A549 (cell line): ENCODE data around the gene NUDT4B.
"Not testable (repeated sequence)": the region's sequence is repeated elsewhere in the genome, so short reads cannot be mapped to it uniquely, and the experiment has no call there.

Experiments
- CEBPB ChIP-seq, 2 experiments: fragments of >200 bp in 1 of 2; sonication (Bioruptor Twin) in 1 of 2; formaldehyde crosslinking in 1 of 2; IDR thresholded peaks; 2 replicates each; pipeline ENCODE4 v1.6.1; 2012 to 2016
- CHD2 ChIP-seq: fragments of 150-350 bp; IDR thresholded peaks from 2 replicates; pipeline ENCODE4 v1.6.1; 2014; ENCODE audit warnings: low read length; ENCODE audit not compliant: partially characterized antibody
- EHMT2 ChIP-seq: fragments of 200-600 bp; sonication (generic); IDR thresholded peaks from 2 replicates; pipeline ENCODE4 v1.6.1; 2016; ENCODE audit warnings: antibody characterized with exemption, low read depth, mild to moderate bottlenecking, moderate library complexity
- EP300 ChIP-seq, 2 experiments: fragments of >200 bp; sonication (Bioruptor Twin); formaldehyde crosslinking; IDR thresholded peaks; 2 replicates in 1 of 2; 3 replicates in 1 of 2; pipeline ENCODE4 v1.6.1; 2016 to 2017
- FOSL2 ChIP-seq, 2 experiments: fragments of 450-650 bp in 1 of 2; fragments of >200 bp in 1 of 2; sonication (Bioruptor Twin) in 1 of 2; formaldehyde crosslinking; IDR thresholded peaks; 2 replicates each; pipeline versions ENCODE4 v1.5.0 to v1.6.1; 2016 to 2020; ENCODE audit warnings: mild to moderate bottlenecking in 1 of 2, moderate library complexity in 1 of 2
- JUN ChIP-seq, 2 experiments: fragments of >200 bp; sonication (Bioruptor Twin); formaldehyde crosslinking; IDR thresholded peaks; 2 replicates in 1 of 2; 3 replicates in 1 of 2; pipeline ENCODE4 v1.6.1; 2016 to 2017
- MAZ ChIP-seq: fragments of 150-350 bp; IDR thresholded peaks from 2 replicates; pipeline ENCODE4 v1.6.1; 2014; ENCODE audit warnings: antibody characterized with exemption, low read depth, low read length, borderline replicate concordance
- PHF8 ChIP-seq: fragments of 200-600 bp; sonication (generic); IDR thresholded peaks from 2 replicates; pipeline ENCODE4 v1.6.1; 2016; ENCODE audit warnings: low read depth, mild to moderate bottlenecking, antibody characterized with exemption, moderate library complexity, borderline replicate concordance
- POLR2A ChIP-seq: IDR thresholded peaks from 2 replicates; pipeline ENCODE4 v1.6.1; 2012; ENCODE audit warnings: mild to moderate bottlenecking, low read length
- RNF2 ChIP-seq: fragments of 200-600 bp; sonication (generic); IDR thresholded peaks from 2 replicates; pipeline ENCODE4 v1.6.1; 2016; ENCODE audit warnings: low read depth, mild to moderate bottlenecking, antibody characterized with exemption, moderate library complexity, borderline replicate concordance
- TF ChIP-seq, protein P1 (sequence below): fragments of >200 bp; sonication (Bioruptor Twin); formaldehyde crosslinking; IDR thresholded peaks from 3 replicates; pipeline ENCODE4 v1.5.1; 2016
- TF ChIP-seq, protein P2 (sequence below): fragments of 200-600 bp; sonication (generic); IDR thresholded peaks from 2 replicates; pipeline ENCODE4 v1.6.1; 2016; ENCODE audit warnings: antibody characterized with exemption, mild to moderate bottlenecking, moderate library complexity
- TF ChIP-seq, protein P3 (sequence below): fragments of 250-450 bp; sonication (Bioruptor Pico); IDR thresholded peaks from 2 replicates; pipeline ENCODE4 v1.5.0; 2021; ENCODE audit warnings: mild to moderate bottlenecking, moderate library complexity, borderline replicate concordance

DNA sequence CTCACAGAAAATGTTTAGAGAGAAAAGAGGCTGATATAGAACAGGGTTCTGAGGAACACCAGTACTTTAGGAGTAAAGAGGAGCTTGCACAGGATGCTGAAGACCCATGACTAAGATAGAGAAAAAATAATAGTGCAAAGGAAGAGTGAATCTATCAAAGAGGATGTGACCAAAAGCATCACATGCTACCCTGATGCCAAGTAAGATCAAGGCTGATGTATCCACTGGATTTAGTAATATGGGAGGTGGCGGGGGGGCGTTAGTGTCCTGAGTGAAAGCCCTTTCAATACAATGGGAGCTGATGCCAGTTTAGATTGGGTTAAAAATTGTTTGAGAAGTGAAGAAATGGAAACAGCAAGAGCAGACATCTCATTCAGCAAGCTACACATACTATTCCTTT lies 11.2 kb downstream of the NUDT4B start:
- TF ChIP-seq, protein P1, sequence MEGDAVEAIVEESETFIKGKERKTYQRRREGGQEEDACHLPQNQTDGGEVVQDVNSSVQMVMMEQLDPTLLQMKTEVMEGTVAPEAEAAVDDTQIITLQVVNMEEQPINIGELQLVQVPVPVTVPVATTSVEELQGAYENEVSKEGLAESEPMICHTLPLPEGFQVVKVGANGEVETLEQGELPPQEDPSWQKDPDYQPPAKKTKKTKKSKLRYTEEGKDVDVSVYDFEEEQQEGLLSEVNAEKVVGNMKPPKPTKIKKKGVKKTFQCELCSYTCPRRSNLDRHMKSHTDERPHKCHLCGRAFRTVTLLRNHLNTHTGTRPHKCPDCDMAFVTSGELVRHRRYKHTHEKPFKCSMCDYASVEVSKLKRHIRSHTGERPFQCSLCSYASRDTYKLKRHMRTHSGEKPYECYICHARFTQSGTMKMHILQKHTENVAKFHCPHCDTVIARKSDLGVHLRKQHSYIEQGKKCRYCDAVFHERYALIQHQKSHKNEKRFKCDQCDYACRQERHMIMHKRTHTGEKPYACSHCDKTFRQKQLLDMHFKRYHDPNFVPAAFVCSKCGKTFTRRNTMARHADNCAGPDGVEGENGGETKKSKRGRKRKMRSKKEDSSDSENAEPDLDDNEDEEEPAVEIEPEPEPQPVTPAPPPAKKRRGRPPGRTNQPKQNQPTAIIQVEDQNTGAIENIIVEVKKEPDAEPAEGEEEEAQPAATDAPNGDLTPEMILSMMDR: not testable (repeated sequence)
- TF ChIP-seq RNF2; EHMT2; EP300 (IDR thresholded peaks at IDR 0.05); POLR2A; FOSL2 (IDR thresholded peaks at IDR 0.05); FOSL2 (CRISPR knock-in tag; IDR thresholded peaks at IDR 0.05); CEBPB (IDR thresholded peaks at IDR 0.05); PHF8; MAZ; JUN (IDR thresholded peaks at IDR 0.05); CHD2: not testable (repeated sequence)
- TF ChIP-seq, protein P2, sequence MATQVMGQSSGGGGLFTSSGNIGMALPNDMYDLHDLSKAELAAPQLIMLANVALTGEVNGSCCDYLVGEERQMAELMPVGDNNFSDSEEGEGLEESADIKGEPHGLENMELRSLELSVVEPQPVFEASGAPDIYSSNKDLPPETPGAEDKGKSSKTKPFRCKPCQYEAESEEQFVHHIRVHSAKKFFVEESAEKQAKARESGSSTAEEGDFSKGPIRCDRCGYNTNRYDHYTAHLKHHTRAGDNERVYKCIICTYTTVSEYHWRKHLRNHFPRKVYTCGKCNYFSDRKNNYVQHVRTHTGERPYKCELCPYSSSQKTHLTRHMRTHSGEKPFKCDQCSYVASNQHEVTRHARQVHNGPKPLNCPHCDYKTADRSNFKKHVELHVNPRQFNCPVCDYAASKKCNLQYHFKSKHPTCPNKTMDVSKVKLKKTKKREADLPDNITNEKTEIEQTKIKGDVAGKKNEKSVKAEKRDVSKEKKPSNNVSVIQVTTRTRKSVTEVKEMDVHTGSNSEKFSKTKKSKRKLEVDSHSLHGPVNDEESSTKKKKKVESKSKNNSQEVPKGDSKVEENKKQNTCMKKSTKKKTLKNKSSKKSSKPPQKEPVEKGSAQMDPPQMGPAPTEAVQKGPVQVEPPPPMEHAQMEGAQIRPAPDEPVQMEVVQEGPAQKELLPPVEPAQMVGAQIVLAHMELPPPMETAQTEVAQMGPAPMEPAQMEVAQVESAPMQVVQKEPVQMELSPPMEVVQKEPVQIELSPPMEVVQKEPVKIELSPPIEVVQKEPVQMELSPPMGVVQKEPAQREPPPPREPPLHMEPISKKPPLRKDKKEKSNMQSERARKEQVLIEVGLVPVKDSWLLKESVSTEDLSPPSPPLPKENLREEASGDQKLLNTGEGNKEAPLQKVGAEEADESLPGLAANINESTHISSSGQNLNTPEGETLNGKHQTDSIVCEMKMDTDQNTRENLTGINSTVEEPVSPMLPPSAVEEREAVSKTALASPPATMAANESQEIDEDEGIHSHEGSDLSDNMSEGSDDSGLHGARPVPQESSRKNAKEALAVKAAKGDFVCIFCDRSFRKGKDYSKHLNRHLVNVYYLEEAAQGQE: not testable (repeated sequence)
- TF ChIP-seq, protein P3, sequence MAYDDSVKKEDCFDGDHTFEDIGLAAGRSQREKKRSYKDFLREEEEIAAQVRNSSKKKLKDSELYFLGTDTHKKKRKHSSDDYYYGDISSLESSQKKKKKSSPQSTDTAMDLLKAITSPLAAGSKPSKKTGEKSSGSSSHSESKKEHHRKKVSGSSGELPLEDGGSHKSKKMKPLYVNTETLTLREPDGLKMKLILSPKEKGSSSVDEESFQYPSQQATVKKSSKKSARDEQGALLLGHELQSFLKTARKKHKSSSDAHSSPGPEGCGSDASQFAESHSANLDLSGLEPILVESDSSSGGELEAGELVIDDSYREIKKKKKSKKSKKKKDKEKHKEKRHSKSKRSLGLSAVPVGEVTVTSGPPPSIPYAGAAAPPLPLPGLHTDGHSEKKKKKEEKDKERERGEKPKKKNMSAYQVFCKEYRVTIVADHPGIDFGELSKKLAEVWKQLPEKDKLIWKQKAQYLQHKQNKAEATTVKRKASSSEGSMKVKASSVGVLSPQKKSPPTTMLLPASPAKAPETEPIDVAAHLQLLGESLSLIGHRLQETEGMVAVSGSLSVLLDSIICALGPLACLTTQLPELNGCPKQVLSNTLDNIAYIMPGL (CRISPR knock-in tag): not testable (repeated sequence)
